ENCODE results near the gene TXLNG.

The TXLNG gene

DNA sequence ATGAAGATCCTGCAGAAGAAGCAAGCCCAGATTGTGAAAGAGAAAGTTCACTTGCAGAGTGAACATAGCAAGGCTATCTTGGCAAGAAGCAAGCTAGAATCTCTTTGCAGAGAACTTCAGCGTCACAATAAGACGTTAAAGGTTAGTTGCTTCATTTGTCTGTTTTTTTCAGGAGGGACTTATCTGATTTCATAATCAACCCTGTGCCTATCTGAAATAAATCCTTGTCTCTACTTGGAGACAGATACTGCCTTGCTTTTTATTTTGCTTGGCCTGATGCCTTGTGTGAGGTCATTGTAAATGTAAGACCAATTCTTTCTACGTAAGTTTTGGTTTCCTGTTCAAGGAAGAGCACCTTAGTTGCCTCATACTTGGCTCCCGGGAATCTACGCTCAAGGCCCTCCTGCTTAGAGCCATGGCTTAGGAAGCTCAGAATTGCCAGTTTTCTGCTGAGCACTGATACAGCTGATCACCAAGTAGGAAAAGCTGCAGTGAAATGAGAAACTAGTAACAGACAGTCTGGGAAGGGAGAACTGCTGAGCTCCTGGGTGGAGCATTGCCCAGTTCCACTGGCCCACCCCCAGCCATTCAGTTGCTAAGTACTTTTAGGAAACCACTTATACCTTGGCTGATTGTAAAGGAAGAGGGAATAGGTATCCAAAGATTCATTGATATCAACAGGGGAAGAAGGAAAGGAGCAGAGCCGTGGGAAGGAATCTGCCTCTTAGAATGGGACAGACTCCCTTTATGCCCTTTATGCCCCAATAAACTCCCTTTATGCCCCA is 42.0 kb downstream of the TXLNG start:
- peak overlapping the region; percentile 36 for H3K27ac ChIP-seq (replicated peaks)
- DNase-seq (ENCODE audit: low read depth in 1 of 2, low spot score in 1 of 2) = peak in 1 of 2 experiments; percentile 14
- TF ChIP-seq POLR2AphosphoS5 (IDR thresholded peaks at IDR 0.05; ENCODE audit: low read depth) = no peak
- no peaks in the 10 kb centered on the region for H3K27me3 ChIP-seq (ENCODE audit: insufficient read depth, poor library complexity, severe bottlenecking)
- no peak overlapping the region for H3K4me3 ChIP-seq (replicated peaks; ENCODE audit: insufficient read depth, low read length)

DNA sequence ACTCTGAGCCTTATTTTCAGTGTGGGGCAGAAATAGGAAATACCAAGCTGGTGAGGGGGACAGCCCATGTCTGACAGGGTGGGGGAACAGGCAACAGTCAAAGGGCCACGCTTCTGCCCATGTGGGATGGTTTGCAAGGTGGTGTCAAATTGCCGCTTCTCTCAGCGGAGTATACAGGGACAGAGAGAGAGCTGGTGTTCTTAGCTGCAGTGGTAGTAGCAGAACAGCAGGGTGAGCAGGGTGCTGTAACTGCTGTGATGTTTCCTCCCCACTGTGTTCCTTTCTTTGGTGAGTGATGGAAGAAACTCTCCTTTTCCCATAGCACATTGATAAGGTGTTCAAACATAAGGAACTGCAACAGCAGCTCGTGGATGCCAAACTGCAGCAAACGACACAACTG is 46.0 kb downstream of the TXLNG start:
- Histone ChIP-seq H3K27me3 (ENCODE audit: insufficient read depth, poor library complexity, severe bottlenecking) (no peaks in the 10 kb centered on the region), H3K27ac (replicated peaks) (no peak overlapping the region), H3K4me3 (replicated peaks; ENCODE audit: insufficient read depth, low read length) (no peak overlapping the region)
- TF ChIP-seq, protein P1, sequence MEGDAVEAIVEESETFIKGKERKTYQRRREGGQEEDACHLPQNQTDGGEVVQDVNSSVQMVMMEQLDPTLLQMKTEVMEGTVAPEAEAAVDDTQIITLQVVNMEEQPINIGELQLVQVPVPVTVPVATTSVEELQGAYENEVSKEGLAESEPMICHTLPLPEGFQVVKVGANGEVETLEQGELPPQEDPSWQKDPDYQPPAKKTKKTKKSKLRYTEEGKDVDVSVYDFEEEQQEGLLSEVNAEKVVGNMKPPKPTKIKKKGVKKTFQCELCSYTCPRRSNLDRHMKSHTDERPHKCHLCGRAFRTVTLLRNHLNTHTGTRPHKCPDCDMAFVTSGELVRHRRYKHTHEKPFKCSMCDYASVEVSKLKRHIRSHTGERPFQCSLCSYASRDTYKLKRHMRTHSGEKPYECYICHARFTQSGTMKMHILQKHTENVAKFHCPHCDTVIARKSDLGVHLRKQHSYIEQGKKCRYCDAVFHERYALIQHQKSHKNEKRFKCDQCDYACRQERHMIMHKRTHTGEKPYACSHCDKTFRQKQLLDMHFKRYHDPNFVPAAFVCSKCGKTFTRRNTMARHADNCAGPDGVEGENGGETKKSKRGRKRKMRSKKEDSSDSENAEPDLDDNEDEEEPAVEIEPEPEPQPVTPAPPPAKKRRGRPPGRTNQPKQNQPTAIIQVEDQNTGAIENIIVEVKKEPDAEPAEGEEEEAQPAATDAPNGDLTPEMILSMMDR (IDR thresholded peaks at IDR 0.05; ENCODE audit: insufficient read depth, low read length) = no peak
- TF ChIP-seq POLR2AphosphoS5 (IDR thresholded peaks at IDR 0.05; ENCODE audit: low read depth) (no peak), SPI1 (IDR thresholded peaks at IDR 0.05; ENCODE audit: borderline replicate concordance, low read depth) (no peak), GABPA (IDR thresholded peaks at IDR 0.05; ENCODE audit: low read depth) (no peak)
- TF ChIP-seq, protein P2, sequence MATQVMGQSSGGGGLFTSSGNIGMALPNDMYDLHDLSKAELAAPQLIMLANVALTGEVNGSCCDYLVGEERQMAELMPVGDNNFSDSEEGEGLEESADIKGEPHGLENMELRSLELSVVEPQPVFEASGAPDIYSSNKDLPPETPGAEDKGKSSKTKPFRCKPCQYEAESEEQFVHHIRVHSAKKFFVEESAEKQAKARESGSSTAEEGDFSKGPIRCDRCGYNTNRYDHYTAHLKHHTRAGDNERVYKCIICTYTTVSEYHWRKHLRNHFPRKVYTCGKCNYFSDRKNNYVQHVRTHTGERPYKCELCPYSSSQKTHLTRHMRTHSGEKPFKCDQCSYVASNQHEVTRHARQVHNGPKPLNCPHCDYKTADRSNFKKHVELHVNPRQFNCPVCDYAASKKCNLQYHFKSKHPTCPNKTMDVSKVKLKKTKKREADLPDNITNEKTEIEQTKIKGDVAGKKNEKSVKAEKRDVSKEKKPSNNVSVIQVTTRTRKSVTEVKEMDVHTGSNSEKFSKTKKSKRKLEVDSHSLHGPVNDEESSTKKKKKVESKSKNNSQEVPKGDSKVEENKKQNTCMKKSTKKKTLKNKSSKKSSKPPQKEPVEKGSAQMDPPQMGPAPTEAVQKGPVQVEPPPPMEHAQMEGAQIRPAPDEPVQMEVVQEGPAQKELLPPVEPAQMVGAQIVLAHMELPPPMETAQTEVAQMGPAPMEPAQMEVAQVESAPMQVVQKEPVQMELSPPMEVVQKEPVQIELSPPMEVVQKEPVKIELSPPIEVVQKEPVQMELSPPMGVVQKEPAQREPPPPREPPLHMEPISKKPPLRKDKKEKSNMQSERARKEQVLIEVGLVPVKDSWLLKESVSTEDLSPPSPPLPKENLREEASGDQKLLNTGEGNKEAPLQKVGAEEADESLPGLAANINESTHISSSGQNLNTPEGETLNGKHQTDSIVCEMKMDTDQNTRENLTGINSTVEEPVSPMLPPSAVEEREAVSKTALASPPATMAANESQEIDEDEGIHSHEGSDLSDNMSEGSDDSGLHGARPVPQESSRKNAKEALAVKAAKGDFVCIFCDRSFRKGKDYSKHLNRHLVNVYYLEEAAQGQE (IDR thresholded peaks at IDR 0.05; ENCODE audit: insufficient replicate concordance, low read depth) = no peak
- no peak for DNase-seq (ENCODE audit: low read depth in 1 of 2, low spot score in 1 of 2)

DNA sequence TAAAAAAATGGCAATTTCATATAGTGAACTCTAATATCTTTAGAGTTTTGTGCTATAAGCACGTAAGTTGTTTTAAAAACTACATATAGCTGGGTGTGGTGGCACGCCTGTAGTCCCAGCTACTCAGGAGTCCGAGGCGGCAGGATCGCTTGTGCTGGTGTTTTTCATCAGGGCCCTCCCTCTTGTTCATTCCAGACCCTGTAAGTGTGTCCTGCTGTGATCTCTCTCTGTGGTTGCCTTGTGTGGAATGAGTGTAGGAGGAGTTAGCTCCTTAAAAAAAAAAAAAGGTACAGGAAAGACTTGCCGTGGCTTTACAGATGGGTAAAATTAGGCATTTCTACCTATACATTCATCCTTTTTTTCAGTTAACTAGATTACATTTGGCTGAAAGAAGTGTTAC is 48.5 kb downstream of the TXLNG start:
- Histone ChIP-seq H3K4me3 (replicated peaks; ENCODE audit: insufficient read depth, low read length) (no peak overlapping the region), H3K27me3 (ENCODE audit: insufficient read depth, poor library complexity, severe bottlenecking) (no peaks in the 10 kb centered on the region), H3K27ac (replicated peaks) (no peak overlapping the region)
- TF ChIP-seq GABPA (IDR thresholded peaks at IDR 0.05; ENCODE audit: low read depth) = no peak
- TF ChIP-seq, protein P2 (IDR thresholded peaks at IDR 0.05; ENCODE audit: insufficient replicate concordance, low read depth) = no peak
- TF ChIP-seq POLR2AphosphoS5 (IDR thresholded peaks at IDR 0.05; ENCODE audit: low read depth) = no peak
- TF ChIP-seq, protein P1 (IDR thresholded peaks at IDR 0.05; ENCODE audit: insufficient read depth, low read length) = no peak
- no peak for TF ChIP-seq SPI1 (IDR thresholded peaks at IDR 0.05; ENCODE audit: borderline replicate concordance, low read depth)
- DNase-seq (ENCODE audit: low read depth in 1 of 2, low spot score in 1 of 2) = no peak

DNA sequence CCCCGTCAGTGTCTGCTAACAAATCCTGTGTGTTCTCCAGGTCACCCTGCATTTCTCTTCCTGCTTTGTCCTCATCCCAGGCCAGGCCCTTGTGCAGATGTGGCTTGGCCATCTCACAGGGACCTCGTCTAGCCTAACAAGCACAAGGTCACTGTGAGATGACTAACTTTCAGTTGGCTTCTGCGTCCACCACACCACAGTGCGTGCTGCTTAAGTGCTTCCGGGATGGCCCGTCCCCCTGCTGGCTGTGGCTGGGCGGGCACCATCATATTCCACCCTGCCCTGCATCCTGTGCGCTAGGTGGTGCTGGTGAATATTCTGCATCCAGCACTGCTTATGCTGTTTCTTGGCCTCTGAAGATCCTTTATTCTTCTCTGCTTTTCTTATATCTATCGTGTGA is 50.1 kb downstream of the TXLNG start:
- no peaks in the 10 kb centered on the region for H3K27me3 ChIP-seq (ENCODE audit: insufficient read depth, poor library complexity, severe bottlenecking)
- no peak overlapping the region for H3K4me3 ChIP-seq (replicated peaks; ENCODE audit: insufficient read depth, low read length)
- no peak for DNase-seq (ENCODE audit: low read depth in 1 of 2, low spot score in 1 of 2)
- H3K27ac ChIP-seq (replicated peaks) = no peak overlapping the region
- TF ChIP-seq POLR2AphosphoS5 (IDR thresholded peaks at IDR 0.05; ENCODE audit: low read depth) (no peak), SPI1 (IDR thresholded peaks at IDR 0.05; ENCODE audit: borderline replicate concordance, low read depth) (no peak), GABPA (IDR thresholded peaks at IDR 0.05; ENCODE audit: low read depth) (no peak)
- TF ChIP-seq, protein P1 (IDR thresholded peaks at IDR 0.05; ENCODE audit: insufficient read depth, low read length) = no peak
- TF ChIP-seq, protein P2 (IDR thresholded peaks at IDR 0.05; ENCODE audit: insufficient replicate concordance, low read depth) = no peak

All from HL-60 (cell line).